ENCODE data around the gene GBP7.

GBP7 gene

DNA sequence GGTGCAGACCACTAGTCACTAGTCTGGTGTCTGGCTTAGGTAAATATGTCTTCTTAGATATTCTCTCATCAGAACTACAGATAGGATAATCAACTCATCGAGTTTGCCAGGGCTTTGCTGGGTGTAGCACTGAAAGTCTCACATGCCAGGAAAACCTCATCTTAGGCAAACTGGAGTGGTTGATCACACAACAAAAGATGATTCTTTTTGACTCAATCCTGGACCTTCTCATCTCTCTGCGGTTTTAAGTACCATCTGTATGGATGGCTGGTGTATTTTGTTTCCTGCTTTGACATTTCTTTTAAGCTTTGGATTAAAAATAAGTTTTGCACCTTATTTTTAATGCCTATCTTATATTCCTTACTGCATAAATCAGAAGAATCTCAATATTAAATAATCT, 61.1 kb downstream of the GBP7 start:
- no peaks in the 10 kb centered on the region for H3K9me3 Mint-ChIP-seq
- no peaks in the 10 kb centered on the region for H3K36me3 Mint-ChIP-seq (ENCODE audit: low read depth)
- TF ChIP-seq CTCF (IDR thresholded peaks at IDR 0.05) = no peak
- no peak overlapping the region for H3K27ac Mint-ChIP-seq
- no peak overlapping the region for H3K4me3 Mint-ChIP-seq
- DNase-seq = no peak
- peaks cover 10% of the 10 kb centered on the region for H3K27me3 Mint-ChIP-seq (ENCODE audit: low read depth, poor library complexity)
- no peaks in the 10 kb centered on the region for H3K4me1 Mint-ChIP-seq

DNA sequence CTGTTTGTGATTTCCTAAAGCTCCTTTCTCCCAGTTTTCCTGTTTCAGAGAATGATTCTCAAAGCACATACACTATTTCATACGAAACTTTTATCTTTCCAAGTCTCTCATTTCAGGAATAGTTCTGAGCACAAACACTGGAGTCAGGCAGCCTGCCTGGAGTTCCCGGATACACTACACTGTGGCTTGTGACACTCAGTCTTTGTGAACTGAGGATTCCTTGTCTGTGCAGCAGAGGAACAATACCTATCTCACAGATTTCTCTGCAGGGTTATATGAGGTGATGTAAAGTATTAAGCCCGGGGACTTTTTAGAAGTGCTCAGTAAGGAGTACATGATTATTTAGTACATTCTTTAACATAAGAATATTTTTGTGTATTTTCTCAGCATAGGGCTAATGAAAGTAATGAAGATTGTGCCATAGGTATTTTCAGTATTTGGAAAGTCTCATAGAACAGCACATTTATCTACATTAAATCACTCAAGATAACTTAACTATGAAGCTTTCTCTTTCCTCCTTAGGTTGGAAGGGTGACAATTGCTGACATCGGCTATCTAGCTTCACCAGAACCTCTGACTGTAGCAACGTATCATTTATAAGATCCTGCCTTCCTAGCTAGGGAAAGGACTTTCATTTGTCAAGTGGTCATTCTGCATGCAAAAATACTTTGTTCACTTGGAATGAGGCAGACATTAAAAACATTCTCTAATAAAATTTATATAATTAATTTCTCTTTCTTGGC, 62.8 kb downstream of the GBP7 start:
- H3K4me3 Mint-ChIP-seq = no peak overlapping the region
- H3K4me1 Mint-ChIP-seq = no peaks in the 10 kb centered on the region
- no peak overlapping the region for H3K27ac Mint-ChIP-seq
- peaks cover 10% of the 10 kb centered on the region for H3K27me3 Mint-ChIP-seq (ENCODE audit: low read depth, poor library complexity)
- DNase-seq = no peak
- H3K36me3 Mint-ChIP-seq (ENCODE audit: low read depth) = no peaks in the 10 kb centered on the region
- no peaks in the 10 kb centered on the region for H3K9me3 Mint-ChIP-seq
- no peak for TF ChIP-seq CTCF (IDR thresholded peaks at IDR 0.05)

- no peak for TF ChIP-seq CTCF (IDR thresholded peaks at IDR 0.05)
- DNase-seq = no peak
- Mint-ChIP-seq H3K4me3 (no peak overlapping the region), H3K4me1 (no peaks in the 10 kb centered on the region), H3K36me3 (ENCODE audit: low read depth) (no peaks in the 10 kb centered on the region), H3K9me3 (no peaks in the 10 kb centered on the region), H3K27ac (no peak overlapping the region), H3K27me3 (ENCODE audit: low read depth, poor library complexity) (no peaks in the 10 kb centered on the region)
Measured at GRCh38 chr1:89104687-89105086, 71.1 kb downstream of the GBP7 start.

DNA sequence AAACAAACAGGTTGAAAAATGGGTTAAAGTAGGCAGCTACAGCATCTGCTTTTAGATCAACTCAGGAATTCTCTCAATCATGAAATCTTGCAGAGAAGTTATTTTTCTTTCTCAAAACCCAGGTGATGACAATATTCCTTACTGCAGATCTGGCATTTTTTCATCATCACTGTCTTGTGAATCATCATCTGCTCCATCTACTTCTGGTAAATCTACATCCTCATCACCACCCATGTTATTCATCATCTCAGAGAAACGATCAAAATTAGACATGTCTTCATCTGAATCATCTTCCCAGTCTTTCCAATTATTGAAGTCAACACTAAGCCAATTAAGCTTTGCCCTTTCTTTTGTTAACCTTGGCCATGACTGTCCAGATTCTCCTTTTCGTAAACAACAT, 71.7 kb downstream of the GBP7 start:
- H3K27ac Mint-ChIP-seq = no peak overlapping the region
- H3K4me1 Mint-ChIP-seq = no peaks in the 10 kb centered on the region
- no peaks in the 10 kb centered on the region for H3K36me3 Mint-ChIP-seq (ENCODE audit: low read depth)
- DNase-seq = no peak
- H3K4me3 Mint-ChIP-seq = no peak overlapping the region
- no peaks in the 10 kb centered on the region for H3K27me3 Mint-ChIP-seq (ENCODE audit: low read depth, poor library complexity)
- no peaks in the 10 kb centered on the region for H3K9me3 Mint-ChIP-seq
- no peak for TF ChIP-seq CTCF (IDR thresholded peaks at IDR 0.05)

GRCh38 chr1:89102021-89102420, 73.8 kb downstream of the GBP7 start:
- no peak for DNase-seq
- Mint-ChIP-seq H3K4me3 (no peak overlapping the region), H3K4me1 (no peaks in the 10 kb centered on the region), H3K27me3 (ENCODE audit: low read depth, poor library complexity) (no peaks in the 10 kb centered on the region), H3K9me3 (peaks cover 7% of the 10 kb centered on the region), H3K27ac (no peak overlapping the region), H3K36me3 (ENCODE audit: low read depth) (no peaks in the 10 kb centered on the region)
- TF ChIP-seq CTCF (IDR thresholded peaks at IDR 0.05) = no peak

DNA sequence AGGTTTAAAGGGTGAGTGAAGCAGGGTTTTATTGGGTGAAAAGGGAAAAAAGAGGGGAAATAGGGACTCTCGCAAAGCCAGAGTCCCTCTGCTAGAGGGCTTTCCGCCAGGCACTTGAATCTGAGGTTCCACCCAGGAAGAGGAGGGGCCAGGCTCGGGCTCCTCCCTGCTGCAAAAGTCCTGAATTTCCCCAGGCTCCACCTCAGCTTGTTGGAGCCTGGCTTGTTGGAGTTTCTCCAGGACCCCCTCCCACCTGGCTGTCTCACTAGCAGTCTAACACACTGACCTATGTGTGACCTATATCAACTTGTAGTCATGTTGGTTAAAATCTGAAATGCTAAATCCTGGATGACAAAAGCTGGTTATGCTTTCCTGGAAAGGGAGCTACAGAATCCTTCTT, 75.4 kb downstream of the GBP7 start:
- no peak overlapping the region for H3K27ac Mint-ChIP-seq
- H3K36me3 Mint-ChIP-seq (ENCODE audit: low read depth) = no peaks in the 10 kb centered on the region
- H3K9me3 Mint-ChIP-seq = peaks cover 23% of the 10 kb centered on the region
- no peaks in the 10 kb centered on the region for H3K27me3 Mint-ChIP-seq (ENCODE audit: low read depth, poor library complexity)
- no peaks in the 10 kb centered on the region for H3K4me1 Mint-ChIP-seq
- no peak for DNase-seq
- H3K4me3 Mint-ChIP-seq = no peak overlapping the region
- no peak for TF ChIP-seq CTCF (IDR thresholded peaks at IDR 0.05)
